ENCODE measurements around the gene SNX2.
A peak's percentile ranks its signal among the peaks of the same experiment; 100 is the strongest.
"Not testable (repeated sequence)": the region's sequence is repeated elsewhere in the genome, so short reads cannot be mapped to it uniquely, and the experiment has no call there.

SNX2 gene

GRCh38 chr5:122755783-122756182 lies 19.1 kb upstream of the SNX2 start:
- H3K4me1 ChIP-seq (ENCODE audit: control insufficient read depth, insufficient read depth, low read length), result peaks cover 4% of the 10 kb centered on the region
- H3K27me3 ChIP-seq (ENCODE audit: control insufficient read depth, insufficient read depth, low read length), result no peaks in the 10 kb centered on the region
- no peak overlapping the region for H3K4me3 ChIP-seq (ENCODE audit: low read depth, low read length)
- H3K9me3 ChIP-seq (ENCODE audit: control insufficient read depth, insufficient read depth, low read length), result no peaks in the 10 kb centered on the region
- no peak overlapping the region for H3K9ac ChIP-seq (ENCODE audit: low read depth, low read length)
- no peaks in the 10 kb centered on the region for H3K36me3 ChIP-seq (ENCODE audit: control insufficient read depth, insufficient read depth, low read length)

DNA sequence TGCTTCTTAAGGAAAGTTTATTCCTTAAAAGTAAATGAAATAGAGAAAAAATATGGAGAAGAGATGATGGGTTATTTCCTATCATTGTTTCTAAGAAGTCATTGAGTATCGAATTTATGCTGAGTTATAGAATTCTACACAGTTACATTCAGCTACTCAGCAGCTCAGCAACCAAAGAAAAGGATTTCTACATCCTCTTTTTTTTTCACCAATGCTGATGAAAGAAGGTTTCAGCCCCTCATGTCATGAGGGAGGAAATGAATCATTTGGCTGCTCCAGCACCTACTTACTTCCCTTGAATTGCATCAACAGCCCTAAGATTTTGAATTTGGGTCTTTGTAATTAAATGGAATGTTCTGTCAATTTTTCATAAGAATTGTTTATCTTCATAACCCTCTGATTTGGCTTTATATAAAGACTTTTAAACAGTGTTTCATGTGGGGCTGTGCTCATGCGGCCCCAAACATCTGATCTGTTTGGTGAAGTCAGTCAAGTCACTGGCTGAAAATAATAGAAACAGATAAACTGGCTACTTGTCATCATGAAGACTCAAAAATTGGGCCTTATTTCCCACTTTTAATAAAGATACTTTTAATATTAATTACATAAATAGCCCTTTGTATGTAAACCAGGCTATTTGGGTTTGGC lies 18.5 kb upstream of the SNX2 start:
- H3K36me3 ChIP-seq (ENCODE audit: control insufficient read depth, insufficient read depth, low read length), result no peaks in the 10 kb centered on the region
- H3K4me3 ChIP-seq (ENCODE audit: low read depth, low read length), result no peak overlapping the region
- H3K27me3 ChIP-seq (ENCODE audit: control insufficient read depth, insufficient read depth, low read length), result no peaks in the 10 kb centered on the region
- H3K9ac ChIP-seq (ENCODE audit: low read depth, low read length), result no peak overlapping the region
- H3K9me3 ChIP-seq (ENCODE audit: control insufficient read depth, insufficient read depth, low read length), result no peaks in the 10 kb centered on the region
- peaks cover under 1% of the 10 kb centered on the region for H3K4me1 ChIP-seq (ENCODE audit: control insufficient read depth, insufficient read depth, low read length)

DNA sequence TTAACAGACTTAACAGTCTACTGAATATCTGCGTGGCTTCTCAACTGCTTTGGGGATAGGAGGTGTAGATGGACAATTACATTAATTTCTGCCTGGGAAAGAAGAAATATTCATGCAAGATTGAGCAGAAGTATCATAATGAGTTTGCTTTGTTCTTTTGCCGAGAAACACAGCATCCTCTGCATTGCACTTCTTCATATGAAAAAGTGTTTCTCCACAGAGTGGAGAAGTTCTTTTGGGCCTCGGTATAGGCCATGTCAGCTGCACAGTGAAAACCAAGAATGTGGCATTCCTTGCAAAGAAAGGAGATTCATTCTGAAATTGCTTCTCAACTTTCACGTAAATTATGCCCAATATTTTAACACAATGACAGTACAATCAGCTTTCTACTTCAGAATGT lies 17.6 kb upstream of the SNX2 start:
- Histone ChIP-seq H3K27me3 (ENCODE audit: control insufficient read depth, insufficient read depth, low read length) (no peaks in the 10 kb centered on the region), H3K9ac (ENCODE audit: low read depth, low read length) (no peak overlapping the region), H3K9me3 (ENCODE audit: control insufficient read depth, insufficient read depth, low read length) (no peaks in the 10 kb centered on the region), H3K4me1 (ENCODE audit: control insufficient read depth, insufficient read depth, low read length) (peaks cover 3% of the 10 kb centered on the region), H3K4me3 (ENCODE audit: low read depth, low read length) (no peak overlapping the region), H3K36me3 (ENCODE audit: control insufficient read depth, insufficient read depth, low read length) (no peaks in the 10 kb centered on the region)

GRCh38 chr5:122759241-122760070 lies 15.4 kb upstream of the SNX2 start:
- Histone ChIP-seq H3K4me3 (ENCODE audit: low read depth, low read length) (no peak overlapping the region), H3K27me3 (ENCODE audit: control insufficient read depth, insufficient read depth, low read length) (no peaks in the 10 kb centered on the region), H3K4me1 (ENCODE audit: control insufficient read depth, insufficient read depth, low read length) (peaks cover 4% of the 10 kb centered on the region), H3K9ac (ENCODE audit: low read depth, low read length) (no peak overlapping the region), H3K36me3 (ENCODE audit: control insufficient read depth, insufficient read depth, low read length) (no peaks in the 10 kb centered on the region), H3K9me3 (ENCODE audit: control insufficient read depth, insufficient read depth, low read length) (no peaks in the 10 kb centered on the region)

GRCh38 chr5:122760236-122760635 lies 14.6 kb upstream of the SNX2 start:
- Histone ChIP-seq H3K9ac (ENCODE audit: low read depth, low read length) (no peak overlapping the region), H3K27me3 (ENCODE audit: control insufficient read depth, insufficient read depth, low read length) (no peaks in the 10 kb centered on the region), H3K9me3 (ENCODE audit: control insufficient read depth, insufficient read depth, low read length) (no peaks in the 10 kb centered on the region), H3K36me3 (ENCODE audit: control insufficient read depth, insufficient read depth, low read length) (no peaks in the 10 kb centered on the region), H3K4me1 (ENCODE audit: control insufficient read depth, insufficient read depth, low read length) (peaks cover 4% of the 10 kb centered on the region), H3K4me3 (ENCODE audit: low read depth, low read length) (no peak overlapping the region)

- no peaks in the 10 kb centered on the region for H3K9me3 ChIP-seq (ENCODE audit: control insufficient read depth, insufficient read depth, low read length)
- H3K9ac ChIP-seq (ENCODE audit: low read depth, low read length), result no peak overlapping the region
- H3K4me1 ChIP-seq (ENCODE audit: control insufficient read depth, insufficient read depth, low read length), result peaks cover 4% of the 10 kb centered on the region
- no peaks in the 10 kb centered on the region for H3K36me3 ChIP-seq (ENCODE audit: control insufficient read depth, insufficient read depth, low read length)
- H3K27me3 ChIP-seq (ENCODE audit: control insufficient read depth, insufficient read depth, low read length), result no peaks in the 10 kb centered on the region
- no peak overlapping the region for H3K4me3 ChIP-seq (ENCODE audit: low read depth, low read length)
These were observed 13.8 kb upstream of the SNX2 start for GRCh38 chr5:122761115-122761514.

DNA sequence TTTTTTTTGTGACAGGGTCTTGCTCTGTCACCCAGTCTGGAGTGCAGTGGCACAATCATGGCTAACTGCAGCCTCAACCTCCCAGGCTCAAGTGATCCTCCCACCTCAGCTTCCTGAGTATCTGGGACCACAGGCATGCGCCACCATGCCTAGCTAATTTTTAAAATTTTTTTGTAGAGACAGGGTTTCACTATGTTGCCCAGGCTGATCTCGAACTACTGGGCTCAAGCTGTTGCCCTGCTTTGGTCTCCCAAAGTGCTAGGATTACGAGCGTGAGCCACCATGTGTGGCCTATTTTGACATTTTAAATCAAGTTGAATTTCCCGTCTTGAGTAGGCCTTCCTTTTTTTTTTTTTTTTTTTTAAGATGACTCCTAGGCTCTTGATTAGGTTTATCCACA lies 13.0 kb upstream of the SNX2 start:
- H3K9me3 ChIP-seq (ENCODE audit: control insufficient read depth, insufficient read depth, low read length); H3K4me3 ChIP-seq (ENCODE audit: low read depth, low read length); H3K9ac ChIP-seq (ENCODE audit: low read depth, low read length); H3K27me3 ChIP-seq (ENCODE audit: control insufficient read depth, insufficient read depth, low read length); H3K36me3 ChIP-seq (ENCODE audit: control insufficient read depth, insufficient read depth, low read length); H3K4me1 ChIP-seq (ENCODE audit: control insufficient read depth, insufficient read depth, low read length): not testable (repeated sequence)

- Histone ChIP-seq H3K4me1 (ENCODE audit: control insufficient read depth, insufficient read depth, low read length) (peaks cover 4% of the 10 kb centered on the region), H3K4me3 (ENCODE audit: low read depth, low read length) (no peak overlapping the region), H3K27me3 (ENCODE audit: control insufficient read depth, insufficient read depth, low read length) (no peaks in the 10 kb centered on the region), H3K36me3 (ENCODE audit: control insufficient read depth, insufficient read depth, low read length) (no peaks in the 10 kb centered on the region), H3K9me3 (ENCODE audit: control insufficient read depth, insufficient read depth, low read length) (no peaks in the 10 kb centered on the region), H3K9ac (ENCODE audit: low read depth, low read length) (no peak overlapping the region)
These were observed 8.8 kb upstream of the SNX2 start for GRCh38 chr5:122766130-122766529.

DNA sequence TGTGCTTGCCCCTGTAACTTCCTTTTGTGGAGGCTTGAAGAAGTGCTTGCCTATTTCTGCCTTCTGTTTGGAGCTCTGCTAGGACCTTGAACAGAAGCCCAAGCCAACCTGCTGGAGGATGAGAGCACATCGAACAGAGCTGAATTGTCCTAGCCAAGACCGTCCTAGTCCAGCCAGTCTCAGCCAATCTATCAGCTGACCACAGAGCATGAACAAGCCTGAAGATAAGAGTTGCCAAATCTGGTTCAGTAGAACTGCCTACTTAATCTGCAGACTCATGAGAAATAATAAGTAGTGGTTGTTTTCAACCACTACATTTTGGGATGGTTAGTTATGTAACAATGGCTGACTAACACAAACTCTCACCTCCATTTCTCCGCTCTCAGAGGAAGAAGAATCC lies 4.4 kb upstream of the SNX2 start:
- Histone ChIP-seq H3K9ac (ENCODE audit: low read depth, low read length) (no peak overlapping the region), H3K36me3 (ENCODE audit: control insufficient read depth, insufficient read depth, low read length) (no peaks in the 10 kb centered on the region), H3K4me1 (ENCODE audit: control insufficient read depth, insufficient read depth, low read length) (no peaks in the 10 kb centered on the region), H3K4me3 (ENCODE audit: low read depth, low read length) (no peak overlapping the region), H3K27me3 (ENCODE audit: control insufficient read depth, insufficient read depth, low read length) (peaks cover 3% of the 10 kb centered on the region), H3K9me3 (ENCODE audit: control insufficient read depth, insufficient read depth, low read length) (no peaks in the 10 kb centered on the region)

DNA sequence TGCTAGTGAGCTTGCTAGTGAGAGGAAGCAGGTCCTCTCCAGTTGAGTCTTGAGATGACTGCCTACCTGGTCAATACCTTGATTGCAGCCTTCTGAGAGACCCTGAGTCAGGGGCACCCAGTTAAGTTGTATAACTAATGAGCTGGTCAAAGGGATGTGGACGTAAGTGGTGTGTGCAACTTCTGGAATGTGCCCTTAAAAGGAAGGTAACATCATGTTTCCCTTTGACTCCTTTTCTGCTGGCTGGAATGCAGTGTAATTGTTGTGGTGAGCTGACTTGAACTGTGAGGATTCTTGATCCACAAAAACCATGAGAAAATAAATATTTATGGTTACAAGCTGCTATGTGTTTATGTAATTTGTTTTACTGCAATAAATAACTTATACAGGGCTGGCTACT lies 2.4 kb upstream of the SNX2 start:
- Histone ChIP-seq H3K36me3 (ENCODE audit: control insufficient read depth, insufficient read depth, low read length) (no peaks in the 10 kb centered on the region), H3K4me1 (ENCODE audit: control insufficient read depth, insufficient read depth, low read length) (no peaks in the 10 kb centered on the region), H3K4me3 (ENCODE audit: low read depth, low read length) (no peak overlapping the region), H3K9me3 (ENCODE audit: control insufficient read depth, insufficient read depth, low read length) (no peaks in the 10 kb centered on the region), H3K9ac (ENCODE audit: low read depth, low read length) (no peak overlapping the region), H3K27me3 (ENCODE audit: control insufficient read depth, insufficient read depth, low read length) (peaks cover 3% of the 10 kb centered on the region)

- Histone ChIP-seq H3K9me3 (ENCODE audit: control insufficient read depth, insufficient read depth, low read length) (no peaks in the 10 kb centered on the region), H3K27me3 (ENCODE audit: control insufficient read depth, insufficient read depth, low read length) (peaks cover 3% of the 10 kb centered on the region), H3K36me3 (ENCODE audit: control insufficient read depth, insufficient read depth, low read length) (no peaks in the 10 kb centered on the region), H3K4me3 (ENCODE audit: low read depth, low read length) (no peak overlapping the region), H3K9ac (ENCODE audit: low read depth, low read length) (no peak overlapping the region), H3K4me1 (ENCODE audit: control insufficient read depth, insufficient read depth, low read length) (no peaks in the 10 kb centered on the region)
These were observed 1.3 kb upstream of the SNX2 start for GRCh38 chr5:122773619-122774018.

- peak overlapping the region; percentile 16 for H3K9ac ChIP-seq (ENCODE audit: low read depth, low read length)
These were observed 390 bp upstream of the SNX2 start for GRCh38 chr5:122774519-122774860.

More at GRCh38 chr5:122774519-122774860, 390 bp upstream of the SNX2 start:
- Histone ChIP-seq H3K36me3 (ENCODE audit: control insufficient read depth, insufficient read depth, low read length) (no peaks in the 10 kb centered on the region), H3K9me3 (ENCODE audit: control insufficient read depth, insufficient read depth, low read length) (no peaks in the 10 kb centered on the region), H3K4me3 (ENCODE audit: low read depth, low read length) (peak overlapping the region; percentile 60), H3K27me3 (ENCODE audit: control insufficient read depth, insufficient read depth, low read length) (peaks cover 3% of the 10 kb centered on the region), H3K4me1 (ENCODE audit: control insufficient read depth, insufficient read depth, low read length) (no peaks in the 10 kb centered on the region)
